ENCODE results near the gene OR6K6. TPM values are rescaled to one million over a fixed set of nuclear protein-coding genes. Genes with fewer than 3 reads are reported as not detected.

OR6K6 gene
- total RNA-seq, 1 experiment from 2014 or later, result not detected

DNA sequence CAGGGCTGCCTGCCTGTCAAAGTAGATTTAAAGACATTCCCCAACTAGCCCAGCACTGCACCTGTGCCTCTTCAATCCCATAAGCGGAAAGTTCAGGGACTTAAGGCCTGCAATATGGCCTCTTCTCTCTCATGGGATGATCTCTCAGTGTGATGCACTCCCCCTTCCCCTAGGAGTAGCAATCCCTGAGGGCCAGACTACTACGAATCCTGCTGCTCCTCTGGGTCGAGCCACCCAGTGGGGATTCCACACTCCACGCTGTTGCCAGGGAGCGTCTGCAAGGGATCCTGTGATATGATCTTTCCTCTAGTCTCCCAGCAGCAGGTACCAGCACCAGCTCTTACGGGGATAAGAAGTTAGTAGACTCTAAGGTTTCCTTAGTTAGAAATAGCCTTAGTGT is 39.7 kb downstream of the OR6K6 start:
- in situ Hi-C loops (cut with HindIII; ENCODE audit: low pct_unique_long_range_greater_than_20kb, low sequenced_read_pairs), result no loop called here
- no peak for DNase-seq (ENCODE audit: low read depth)

DNA sequence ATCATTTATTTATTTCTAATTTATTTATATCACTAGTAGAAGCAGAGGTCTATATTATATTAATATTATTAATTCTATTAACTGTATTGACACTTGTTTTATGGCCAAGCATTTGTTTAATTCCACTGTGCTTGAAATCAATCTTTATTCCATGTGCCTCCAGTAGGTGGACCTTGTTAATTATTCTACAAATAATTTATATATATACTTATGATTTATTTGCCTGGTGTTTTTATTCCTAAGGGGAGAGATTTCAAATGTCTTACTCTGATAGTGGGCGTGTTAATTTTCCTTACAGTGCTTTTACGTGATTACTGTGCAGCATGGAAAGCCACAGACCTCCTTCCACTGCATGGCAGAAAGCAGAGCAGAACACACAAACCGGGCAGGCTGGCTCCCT is 44.0 kb downstream of the OR6K6 start:
- no peak for DNase-seq (ENCODE audit: low read depth)
- in situ Hi-C loops (cut with HindIII; ENCODE audit: low pct_unique_long_range_greater_than_20kb, low sequenced_read_pairs), result no loop called here

DNA sequence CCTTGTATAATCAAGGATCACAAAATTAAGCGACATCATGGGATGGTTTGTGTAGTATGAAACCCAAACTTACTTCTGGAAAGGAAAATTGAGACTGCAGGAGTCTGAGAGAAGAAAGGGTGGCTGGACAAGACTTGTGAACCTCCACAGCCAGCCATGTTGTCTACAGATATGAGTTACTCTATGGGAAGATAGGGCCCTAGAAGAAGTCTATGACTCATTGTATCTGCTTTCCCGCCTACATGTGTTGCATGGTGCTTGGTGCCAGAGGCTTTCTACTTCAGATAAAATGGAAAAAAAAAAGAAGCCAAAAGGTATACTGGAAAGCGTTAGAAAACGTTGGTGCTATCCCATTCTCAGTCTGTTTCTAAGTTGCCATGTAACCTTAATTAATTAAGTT is 45.2 kb downstream of the OR6K6 start:
- in situ Hi-C loops (cut with HindIII; ENCODE audit: low pct_unique_long_range_greater_than_20kb, low sequenced_read_pairs), result no loop called here
- DNase-seq (ENCODE audit: low read depth), result no peak

DNA sequence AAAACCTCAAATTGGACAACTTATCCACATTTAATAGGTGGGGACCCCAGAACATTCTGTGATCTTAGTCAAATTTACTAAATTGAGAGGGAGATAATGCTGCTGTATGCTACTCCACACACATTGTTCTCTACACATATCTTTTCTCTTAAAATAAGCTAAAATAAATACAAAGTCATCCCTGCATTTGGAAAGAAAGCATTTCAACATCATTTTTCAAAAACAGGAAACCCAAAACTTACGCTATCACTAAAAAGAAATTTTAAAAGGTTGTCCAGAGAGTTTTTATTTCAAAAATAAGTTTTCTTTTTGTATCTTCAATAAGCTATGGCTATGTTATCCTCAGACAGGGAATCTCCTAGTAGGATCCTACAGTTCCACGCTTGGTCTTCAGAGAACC is 46.0 kb downstream of the OR6K6 start:
- DNase-seq (ENCODE audit: low read depth), result no peak
- in situ Hi-C loops (cut with HindIII; ENCODE audit: low pct_unique_long_range_greater_than_20kb, low sequenced_read_pairs), result no loop called here

DNA sequence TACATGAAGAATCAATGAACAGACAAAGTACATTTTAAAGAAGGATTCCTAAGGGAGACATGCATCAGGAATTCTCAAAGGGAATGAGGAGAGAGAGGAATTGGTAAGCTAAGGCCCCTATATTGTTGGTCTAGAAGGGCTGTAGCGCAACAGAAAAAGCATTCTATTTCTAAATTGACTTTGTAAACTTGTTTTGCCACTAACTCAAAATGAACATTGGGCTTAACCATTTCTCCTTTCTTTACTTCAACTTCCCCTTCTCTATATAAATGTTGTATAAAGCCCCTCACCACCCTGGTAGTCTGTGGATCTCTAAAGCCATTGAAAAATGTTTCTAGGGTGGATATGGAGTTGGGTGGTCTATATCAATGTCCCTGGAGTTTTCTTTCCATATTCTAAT is 46.9 kb downstream of the OR6K6 start:
- DNase-seq (ENCODE audit: low read depth), result no peak

DNA sequence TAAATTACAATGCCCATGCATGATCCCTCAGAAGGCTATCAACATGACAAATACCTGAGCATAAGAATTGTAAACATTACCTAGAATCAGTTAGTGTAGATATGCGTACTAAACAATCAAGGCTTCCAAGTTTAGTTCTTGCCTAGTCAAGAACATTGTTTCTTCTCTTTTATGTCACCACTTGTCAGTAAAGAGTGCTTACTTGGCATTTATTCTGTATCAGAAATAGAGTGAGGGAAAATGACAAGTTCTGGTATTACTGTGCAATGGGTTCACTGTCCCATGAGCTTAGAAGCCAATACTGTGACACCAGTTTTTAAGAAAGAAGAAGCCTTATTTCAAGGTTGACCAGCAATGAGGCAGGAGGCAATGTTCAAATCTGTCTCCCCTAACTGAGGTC is 49.2 kb downstream of the OR6K6 start:
- in situ Hi-C loops (cut with HindIII; ENCODE audit: low pct_unique_long_range_greater_than_20kb, low sequenced_read_pairs), result no loop called here
- no peak for DNase-seq (ENCODE audit: low read depth)

More for the DNA sequence above, 46.9 kb downstream of the OR6K6 start:
- in situ Hi-C loops (cut with HindIII; ENCODE audit: low pct_unique_long_range_greater_than_20kb, low sequenced_read_pairs), result no loop called here

Other genes starting within 250 kb of the OR6K6 start
- gene OR6Y1, start 200.3 kb upstream of the OR6K6 start, total RNA-seq (2014; rRNA removed; shearing (Covaris generic); ENCODE audit: low replicate concordance), result not detected in 2 replicates
- gene OR6P1, start 184.1 kb upstream of the OR6K6 start, total RNA-seq (2014; rRNA removed; shearing (Covaris generic); ENCODE audit: low replicate concordance), result not detected in 2 replicates
- gene OR10X1, start 174.8 kb upstream of the OR6K6 start, total RNA-seq (2014; rRNA removed; shearing (Covaris generic); ENCODE audit: low replicate concordance), result not detected in 2 replicates
- gene OR10Z1, start 149.5 kb upstream of the OR6K6 start, total RNA-seq (2014; rRNA removed; shearing (Covaris generic); ENCODE audit: low replicate concordance), result not detected in 2 replicates
- gene SPTA1, start 68.0 kb upstream of the OR6K6 start, total RNA-seq (2014; rRNA removed; shearing (Covaris generic); ENCODE audit: low replicate concordance), result not detected in 2 replicates
- gene OR6K2, start 54.1 kb upstream of the OR6K6 start, total RNA-seq (2014; rRNA removed; shearing (Covaris generic); ENCODE audit: low replicate concordance), result not detected in 2 replicates
- gene OR6K3, start 34.0 kb upstream of the OR6K6 start, total RNA-seq (2014; rRNA removed; shearing (Covaris generic); ENCODE audit: low replicate concordance), result not detected in 2 replicates
- not detected in 2 replicates for gene OR6N1, start 17.5 kb downstream of the OR6K6 start, total RNA-seq (2014; rRNA removed; shearing (Covaris generic); ENCODE audit: low replicate concordance)
- gene OR6N2, start 26.5 kb downstream of the OR6K6 start, total RNA-seq (2014; rRNA removed; shearing (Covaris generic); ENCODE audit: low replicate concordance), result not detected in 2 replicates
- gene MNDA, start 76.6 kb downstream of the OR6K6 start, total RNA-seq (2014; rRNA removed; shearing (Covaris generic); ENCODE audit: low replicate concordance), result not detected in 2 replicates
- not detected in 2 replicates for gene PYHIN1, start 176.8 kb downstream of the OR6K6 start, total RNA-seq (2014; rRNA removed; shearing (Covaris generic); ENCODE audit: low replicate concordance)